HG03103 (cell line): ENCODE measurements around the gene PHB1.

Experiments used
- ATAC-seq: cut with Tn5 transposase; IDR thresholded peaks from one replicate; pipeline ENCODE4 v1.9.1; 2021; ENCODE audit warnings: low read depth; ENCODE audit not compliant: unreplicated experiment

The PHB1 gene

GRCh38 chr17:49357516-49357915, 57.2 kb downstream of the PHB1 start:
- no peak for ATAC-seq

- ATAC-seq: no peak
Measured at GRCh38 chr17:49356320-49356719, 58.4 kb downstream of the PHB1 start.
